ENCODE measurements around the gene RPS16.
A peak's percentile ranks its signal among the peaks of the same experiment; 100 is the strongest.

Gene RPS16

GRCh38 chr19:39446365-39447084, 10.8 kb upstream of the RPS16 start:
- no peak for TF ChIP-seq CTCF (conservative IDR thresholded peaks at IDR 0.05)
- peak overlapping the region; percentile 95 for H3K27ac ChIP-seq

GRCh38 chr19:39445196-39446111, 9.7 kb upstream of the RPS16 start, which contains the start of gene SUPT5H:
SUPT5H (plus strand) TSS chr19:39445582; CDS start chr19:39445891, 309 bp downstream.
- no peak for TF ChIP-seq CTCF (conservative IDR thresholded peaks at IDR 0.05)

GRCh38 chr19:39444598-39445195, 8.9 kb upstream of the RPS16 start:
- no peak for TF ChIP-seq CTCF (conservative IDR thresholded peaks at IDR 0.05)
- peak overlapping the region; percentile 95 for H3K27ac ChIP-seq

More at GRCh38 chr19:39445196-39446111, 9.7 kb upstream of the RPS16 start, which contains the start of gene SUPT5H:
- peak within 1 kb of the TSS; percentile 95 for H3K27ac ChIP-seq

- no peak for TF ChIP-seq CTCF (conservative IDR thresholded peaks at IDR 0.05)
- no peak overlapping the region for H3K27ac ChIP-seq
Measured at GRCh38 chr19:39438270-39438934, 2.7 kb upstream of the RPS16 start.

- H3K27ac ChIP-seq = peak overlapping the region; percentile 95
- TF ChIP-seq CTCF (conservative IDR thresholded peaks at IDR 0.05) = no peak
Measured at GRCh38 chr19:39436350-39436716, 584 bp upstream of the RPS16 start.

GRCh38 chr19:39434123-39435076, 1.3 kb downstream of the RPS16 start:
- TF ChIP-seq CTCF (conservative IDR thresholded peaks at IDR 0.05) = no peak
- H3K27ac ChIP-seq = peak overlapping the region; percentile 95

Data from VCaP (cell line).